Renal cortex interstitium (tissue), 11 donors: ENCODE results near the gene ASB10. TPM values are rescaled to one million over a fixed set of nuclear protein-coding genes. Genes with fewer than 3 reads are reported as not detected.

ENCODE experiments used
- DNase-seq, 11 donors: peaks; one replicate each; pipeline ENCODE4 v3.0.0-alpha.2; 2013; ENCODE audit warnings: low read depth in 9 of 11, low spot score in 4 of 11; ENCODE audit errors: extremely low read depth in 1 of 11
- polyA plus RNA-seq, 3 donors: library from polyadenylated mRNA; unstranded; fragments of 120-200 nt; gene quantifications; one replicate each; pipeline ENCODE4 v1.2.1, GENCODE V29; 2013; ENCODE audit not compliant: insufficient read length in 3 of 3

ASB10 gene
- polyA plus RNA-seq, 3 donors, result not detected

- no peak for DNase-seq
These were observed 55.8 kb downstream of the ASB10 start for GRCh38 chr7:151131224-151131591.

DNA sequence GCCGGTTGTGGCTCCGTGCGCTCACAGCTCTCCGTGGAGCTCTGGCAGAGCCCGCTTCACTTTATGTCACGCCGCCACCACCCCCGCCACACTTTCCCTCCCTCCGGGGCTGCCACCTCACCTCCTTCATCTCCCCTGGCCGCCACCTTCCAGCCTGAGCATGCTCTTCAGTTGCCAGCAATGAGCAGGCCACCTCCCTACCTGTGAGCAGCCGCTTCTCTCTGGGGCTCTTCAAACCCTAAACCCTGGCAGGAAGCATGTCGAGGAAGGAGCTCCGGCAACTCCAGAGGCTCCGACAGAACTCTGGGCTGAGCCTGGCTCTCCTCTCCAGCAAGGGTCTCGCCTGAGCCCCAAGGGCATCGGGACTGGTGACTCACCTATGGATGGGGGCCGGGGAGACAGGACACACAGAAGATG is 56.3 kb downstream of the ASB10 start:
- no peak for DNase-seq

DNA sequence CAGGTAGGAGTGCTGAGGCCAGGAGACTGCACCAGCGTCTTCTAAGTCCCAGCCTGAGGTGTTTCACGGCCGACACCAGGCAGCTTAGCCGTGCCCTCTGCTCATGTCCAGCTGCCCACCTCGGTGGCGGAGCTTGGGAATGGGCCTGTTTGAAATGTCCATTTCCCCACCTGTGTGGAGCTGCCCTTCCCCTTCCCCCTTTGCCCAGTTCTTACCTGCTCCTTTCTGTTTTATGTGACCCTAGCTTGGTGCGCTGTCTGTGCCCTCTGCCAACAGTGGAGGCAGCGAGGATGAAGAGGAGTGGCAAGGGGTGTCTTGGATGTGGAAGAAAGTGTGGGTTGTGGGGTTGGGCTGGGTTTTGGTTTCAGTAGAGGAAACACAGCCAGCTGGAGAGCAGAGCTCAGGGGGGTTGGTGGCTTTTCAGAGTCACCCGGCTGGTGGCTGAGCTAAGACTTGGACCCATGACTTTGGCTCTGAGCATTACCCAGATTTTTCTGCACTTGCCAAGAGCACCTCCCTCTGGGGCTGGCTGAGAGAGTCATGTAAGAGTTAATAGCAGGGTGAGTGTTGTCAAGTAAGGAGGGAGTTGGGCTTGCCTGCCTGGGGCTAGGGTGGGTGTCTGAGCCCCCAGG is 57.0 kb downstream of the ASB10 start:
- no peak for DNase-seq

- no peak for DNase-seq
These were observed 57.7 kb downstream of the ASB10 start for GRCh38 chr7:151129117-151129959.

DNA sequence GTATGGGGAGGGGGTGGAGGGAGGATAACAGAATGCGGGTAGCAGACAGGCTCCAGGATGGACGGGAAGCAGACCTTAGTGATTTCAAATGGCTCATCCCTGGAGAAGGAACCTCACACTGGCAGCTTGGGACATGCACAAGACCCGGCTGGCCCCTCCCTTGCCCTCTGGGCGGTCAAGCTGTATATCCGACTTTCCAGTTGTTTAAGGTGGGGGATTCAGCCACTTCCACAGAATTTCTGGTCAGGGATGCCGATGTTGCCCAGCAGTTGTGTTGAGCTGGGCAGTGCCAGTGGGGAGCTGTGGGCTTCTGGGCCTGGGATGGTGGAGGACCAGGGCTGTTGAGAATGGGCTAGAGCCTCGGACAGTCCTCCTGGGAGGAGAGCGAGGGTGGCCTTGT is 58.3 kb downstream of the ASB10 start:
- DNase-seq, result no peak

DNA sequence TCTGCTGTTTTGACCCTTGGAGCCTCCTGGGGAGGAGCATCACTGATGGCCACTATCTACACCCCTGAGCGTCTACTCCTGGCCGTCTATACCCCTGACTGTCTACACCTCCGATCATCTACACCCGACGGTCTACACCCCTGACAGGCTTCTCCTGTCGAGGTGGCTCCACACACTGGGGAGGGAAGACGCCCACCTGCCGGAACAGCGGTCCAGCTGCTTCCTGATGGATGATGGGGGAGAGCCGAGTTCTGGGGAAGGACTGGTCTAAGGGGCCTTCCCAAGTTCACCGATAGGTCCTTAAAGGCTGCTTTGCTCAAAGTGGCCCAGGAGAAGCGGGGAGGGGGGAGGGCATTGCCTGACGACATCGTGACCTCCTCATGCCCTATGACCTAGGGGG is 58.9 kb downstream of the ASB10 start:
- no peak for DNase-seq

GRCh38 chr7:151126491-151127137 is 60.4 kb downstream of the ASB10 start:
- no peak for DNase-seq

- no peak for DNase-seq
These were observed 61.1 kb downstream of the ASB10 start for GRCh38 chr7:151125846-151126481.

Other genes with a start within 250 kb of the ASB10 start
- gene KCNH2, start 208.9 kb downstream of the ASB10 start, polyA plus RNA-seq, result 10 to 100 TPM; 13.6 to 21.8 (median 20.2) TPM
- 10 to 100 TPM in 2 of 3 donors, 1 to 10 TPM in 1; 7.7 to 14.4 (median 12.7) TPM for gene NOS3, start 196.2 kb downstream of the ASB10 start, polyA plus RNA-seq
- 1 to 10 TPM; 2.3 to 4.6 (median 4.2) TPM for gene ATG9B, start 162.8 kb downstream of the ASB10 start, polyA plus RNA-seq
- 10 to 100 TPM; 19.3 to 32.5 (median 26.9) TPM for gene ABCB8, start 158.8 kb downstream of the ASB10 start, polyA plus RNA-seq
- 1 to 10 TPM; 1.3 to 2.5 (median 2.3) TPM for gene ASIC3, start 138.7 kb downstream of the ASB10 start, polyA plus RNA-seq
- 10 to 100 TPM; 14.7 to 18.9 (median 17.3) TPM for gene CDK5, start 129.4 kb downstream of the ASB10 start, polyA plus RNA-seq
- 100 to 1,000 TPM in 2 of 3 donors, 10 to 100 TPM in 1; 75.9 to 120 (median 110) TPM for gene SLC4A2, start 127.7 kb downstream of the ASB10 start, polyA plus RNA-seq
- 10 to 100 TPM; 50.6 to 75.0 (median 71.7) TPM for gene FASTK, start 106.4 kb downstream of the ASB10 start, polyA plus RNA-seq
- 10 to 100 TPM; 21.6 to 36.0 (median 34.5) TPM for gene TMUB1, start 103.8 kb downstream of the ASB10 start, polyA plus RNA-seq
- gene AGAP3, start 100.8 kb downstream of the ASB10 start, polyA plus RNA-seq, result 10 to 100 TPM; 53.8 to 75.3 (median 72.3) TPM
- under 1 TPM in 1 of 3 donors, not detected in 2; 0.19 TPM for gene GBX1, start 19.6 kb downstream of the ASB10 start, polyA plus RNA-seq
- not detected for gene H2BK1, start 23.2 kb upstream of the ASB10 start, polyA plus RNA-seq
- gene ABCF2, start 40.0 kb upstream of the ASB10 start, polyA plus RNA-seq, result 10 to 100 TPM; 22.3 to 30.9 (median 30.8) TPM
- 10 to 100 TPM; 20.3 to 28.1 (median 25.9) TPM for gene CHPF2, start 45.2 kb upstream of the ASB10 start, polyA plus RNA-seq
- 10 to 100 TPM; 64.4 to 81.5 (median 72.8) TPM for gene SMARCD3, start 61.4 kb upstream of the ASB10 start, polyA plus RNA-seq
- gene NUB1, start 154.6 kb upstream of the ASB10 start, polyA plus RNA-seq, result 10 to 100 TPM; 76.5 to 94.3 (median 82.0) TPM
- 10 to 100 TPM; 24.3 to 52.0 (median 39.1) TPM for gene WDR86, start 222.8 kb upstream of the ASB10 start, polyA plus RNA-seq